Measurements from ENCODE around the gene PLEKHA7. TPM values are rescaled to one million over a fixed set of nuclear protein-coding genes. Genes with fewer than 3 reads are reported as not detected.
A peak's percentile ranks its signal among the peaks of the same experiment; 100 is the strongest.

PLEKHA7 gene
- total RNA-seq, 1 experiment from 2014 or later = 1.7 TPM

DNA sequence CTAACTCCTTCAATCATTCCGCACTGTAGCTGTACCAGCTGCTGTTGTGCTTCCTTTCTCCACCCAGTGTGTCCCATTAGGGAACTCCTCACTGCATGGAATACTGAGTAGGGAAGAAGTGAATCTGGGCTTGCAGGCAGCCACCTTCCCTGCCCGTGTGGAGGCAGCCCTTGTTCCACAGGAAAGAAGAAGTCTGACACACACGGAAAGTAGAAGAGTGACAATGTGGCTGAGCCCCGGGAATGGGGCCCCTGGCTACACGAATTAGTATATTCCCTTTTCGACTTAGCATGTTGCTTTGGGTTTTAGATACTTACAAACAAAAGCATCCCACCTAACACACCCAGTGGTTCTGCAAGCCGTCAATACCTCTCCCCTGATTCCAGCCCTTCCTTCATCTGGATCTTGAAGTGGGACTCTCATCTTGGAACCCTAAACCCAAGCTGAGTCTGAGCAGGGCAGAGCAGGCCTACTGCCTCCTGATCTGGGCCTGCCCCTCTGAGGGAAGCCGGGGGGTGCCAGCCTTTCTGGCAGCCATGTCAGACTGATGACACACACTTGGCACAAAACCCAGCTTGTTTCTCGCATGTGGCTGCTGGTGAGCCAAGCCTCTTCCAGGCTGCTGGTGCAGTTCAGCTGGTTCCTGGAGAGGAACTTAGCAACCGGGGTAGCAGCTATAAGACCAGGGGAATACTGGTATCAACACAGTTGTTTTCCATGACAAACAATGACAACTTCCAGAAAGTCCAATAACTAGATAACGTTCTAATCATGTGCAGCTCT lies 204.1 kb downstream of the PLEKHA7 start:
- Histone ChIP-seq H3K4me3 (ENCODE audit: low read depth, low read length, poor library complexity, severe bottlenecking) (no peak overlapping the region), H3K27ac (ENCODE audit: low read depth, low read length, poor library complexity, severe bottlenecking) (no peak overlapping the region), H3K36me3 (ENCODE audit: insufficient read depth, low read length, poor library complexity, severe bottlenecking) (no peaks in the 10 kb centered on the region), H3K27me3 (replicated peaks; ENCODE audit: insufficient read depth, low read depth, low read length, poor library complexity) (no peaks in the 10 kb centered on the region), H3K9me3 (ENCODE audit: low read depth, low read length, poor library complexity, severe bottlenecking) (no peaks in the 10 kb centered on the region), H3K4me1 (ENCODE audit: insufficient read depth, low read length, poor library complexity, severe bottlenecking) (peaks cover 5% of the 10 kb centered on the region)
- ChIA-PET POLR2A (ENCODE audit: low non-redundant PET) (no interaction called here), CTCF (interaction anchor here (0.6 to 1.5 kb wide), 2 partner anchors 9 to 10 kb away, joined by 3 to 5 read pairs; no protein-coding TSS in a partner anchor)
- no peak for TF ChIP-seq EZH2 (IDR thresholded peaks at IDR 0.05; ENCODE audit: borderline replicate concordance, low read depth, low read length, poor library complexity, severe bottlenecking)
- TF ChIP-seq, protein P1, sequence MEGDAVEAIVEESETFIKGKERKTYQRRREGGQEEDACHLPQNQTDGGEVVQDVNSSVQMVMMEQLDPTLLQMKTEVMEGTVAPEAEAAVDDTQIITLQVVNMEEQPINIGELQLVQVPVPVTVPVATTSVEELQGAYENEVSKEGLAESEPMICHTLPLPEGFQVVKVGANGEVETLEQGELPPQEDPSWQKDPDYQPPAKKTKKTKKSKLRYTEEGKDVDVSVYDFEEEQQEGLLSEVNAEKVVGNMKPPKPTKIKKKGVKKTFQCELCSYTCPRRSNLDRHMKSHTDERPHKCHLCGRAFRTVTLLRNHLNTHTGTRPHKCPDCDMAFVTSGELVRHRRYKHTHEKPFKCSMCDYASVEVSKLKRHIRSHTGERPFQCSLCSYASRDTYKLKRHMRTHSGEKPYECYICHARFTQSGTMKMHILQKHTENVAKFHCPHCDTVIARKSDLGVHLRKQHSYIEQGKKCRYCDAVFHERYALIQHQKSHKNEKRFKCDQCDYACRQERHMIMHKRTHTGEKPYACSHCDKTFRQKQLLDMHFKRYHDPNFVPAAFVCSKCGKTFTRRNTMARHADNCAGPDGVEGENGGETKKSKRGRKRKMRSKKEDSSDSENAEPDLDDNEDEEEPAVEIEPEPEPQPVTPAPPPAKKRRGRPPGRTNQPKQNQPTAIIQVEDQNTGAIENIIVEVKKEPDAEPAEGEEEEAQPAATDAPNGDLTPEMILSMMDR (conservative IDR thresholded peaks at IDR 0.05; ENCODE audit: low read depth, low read length) = no peak
- no TSS peak for BruUV-seq (replicated peaks)
- intact Hi-C loops (cut with micrococcal nuclease; ENCODE audit: unreplicated experiment) = no loop called here
- DNase-seq (ENCODE audit: low spot score) = peak; percentile 52

DNA sequence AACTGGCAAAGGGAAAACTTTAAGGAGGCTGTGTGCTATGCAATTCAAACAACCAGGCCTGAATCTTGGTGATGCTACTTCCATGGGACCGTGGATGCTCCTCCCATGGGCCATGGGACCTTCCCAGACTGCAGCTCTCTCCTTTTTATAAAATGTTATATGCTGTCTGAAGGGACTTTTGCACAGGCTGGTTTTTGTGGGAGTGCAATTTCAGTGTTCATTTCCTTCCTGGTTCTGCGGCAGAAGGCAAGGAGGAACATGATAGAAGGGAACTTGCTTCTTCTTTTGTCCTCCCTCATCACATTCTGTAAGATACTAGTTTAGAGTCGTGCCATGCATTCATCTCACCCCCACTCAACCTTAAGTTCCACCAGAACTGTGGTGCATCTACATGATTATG lies 206.9 kb downstream of the PLEKHA7 start:
- Histone ChIP-seq H3K4me1 (ENCODE audit: insufficient read depth, low read length, poor library complexity, severe bottlenecking) (no peaks in the 10 kb centered on the region), H3K27me3 (replicated peaks; ENCODE audit: insufficient read depth, low read depth, low read length, poor library complexity) (no peaks in the 10 kb centered on the region), H3K36me3 (ENCODE audit: insufficient read depth, low read length, poor library complexity, severe bottlenecking) (no peaks in the 10 kb centered on the region), H3K4me3 (ENCODE audit: low read depth, low read length, poor library complexity, severe bottlenecking) (no peak overlapping the region), H3K9me3 (ENCODE audit: low read depth, low read length, poor library complexity, severe bottlenecking) (no peaks in the 10 kb centered on the region), H3K27ac (ENCODE audit: low read depth, low read length, poor library complexity, severe bottlenecking) (no peak overlapping the region)
- DNase-seq (ENCODE audit: low spot score) = no peak
- TF ChIP-seq, protein P1 (conservative IDR thresholded peaks at IDR 0.05; ENCODE audit: low read depth, low read length) = no peak
- TF ChIP-seq EZH2 (IDR thresholded peaks at IDR 0.05; ENCODE audit: borderline replicate concordance, low read depth, low read length, poor library complexity, severe bottlenecking) = no peak
- POLR2A ChIA-PET (ENCODE audit: low non-redundant PET) = no interaction called here
- CTCF ChIA-PET = no interaction called here
- no TSS peak for BruUV-seq (replicated peaks)
- intact Hi-C loops (cut with micrococcal nuclease; ENCODE audit: unreplicated experiment) = no loop called here

DNA sequence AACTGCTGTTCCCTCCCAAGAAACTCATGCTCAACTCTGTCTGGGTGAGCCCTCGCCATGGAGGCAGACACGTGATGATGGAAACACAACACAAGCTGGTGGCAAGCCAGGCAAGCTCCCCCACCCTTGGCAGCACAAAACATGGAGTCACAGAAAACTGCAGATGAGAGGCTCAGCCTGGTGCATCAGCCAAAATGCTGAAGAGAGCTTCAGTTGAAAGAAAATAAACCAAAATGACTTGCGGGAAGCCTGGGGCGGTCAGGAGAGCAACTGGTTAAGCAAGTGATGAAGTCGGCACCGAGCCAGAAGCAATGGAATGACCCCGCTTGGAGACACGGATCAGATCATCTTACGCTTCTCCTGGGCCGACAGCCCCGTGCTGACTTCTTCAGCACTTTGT lies 207.4 kb downstream of the PLEKHA7 start:
- no peaks in the 10 kb centered on the region for H3K9me3 ChIP-seq (ENCODE audit: low read depth, low read length, poor library complexity, severe bottlenecking)
- BruUV-seq (replicated peaks) = no TSS peak
- H3K4me3 ChIP-seq (ENCODE audit: low read depth, low read length, poor library complexity, severe bottlenecking) = no peak overlapping the region
- no peak for TF ChIP-seq EZH2 (IDR thresholded peaks at IDR 0.05; ENCODE audit: borderline replicate concordance, low read depth, low read length, poor library complexity, severe bottlenecking)
- TF ChIP-seq, protein P1 (conservative IDR thresholded peaks at IDR 0.05; ENCODE audit: low read depth, low read length) = no peak
- ChIA-PET CTCF (no interaction called here), POLR2A (ENCODE audit: low non-redundant PET) (no interaction called here)
- no peak overlapping the region for H3K27ac ChIP-seq (ENCODE audit: low read depth, low read length, poor library complexity, severe bottlenecking)
- no peaks in the 10 kb centered on the region for H3K36me3 ChIP-seq (ENCODE audit: insufficient read depth, low read length, poor library complexity, severe bottlenecking)
- H3K4me1 ChIP-seq (ENCODE audit: insufficient read depth, low read length, poor library complexity, severe bottlenecking) = no peaks in the 10 kb centered on the region
- DNase-seq (ENCODE audit: low spot score) = no peak
- no peaks in the 10 kb centered on the region for H3K27me3 ChIP-seq (replicated peaks; ENCODE audit: insufficient read depth, low read depth, low read length, poor library complexity)
- intact Hi-C loops (cut with micrococcal nuclease; ENCODE audit: unreplicated experiment) = no loop called here
